Subcutaneous adipose tissue (tissue), 4 donors: ENCODE measurements around the gene FAM221A. TPM values are rescaled to one million over a fixed set of nuclear protein-coding genes. Genes with fewer than 3 reads are reported as not detected.

ENCODE experiments used
- CTCF ChIP-seq: fragments of 450-650 bp; IDR thresholded peaks from one replicate; pipeline ENCODE4 v1.5.1; 2016; ENCODE audit warnings: low read depth, mild to moderate bottlenecking, control low read depth, antibody characterized with exemption, moderate library complexity
- total RNA-seq, 4 donors: library from RNA; depleted of rRNA; stranded (reverse); fragments of >200 nt; gene quantifications; one replicate each; pipeline ENCODE4 v1.1.0, GENCODE V29; 2016

FAM221A gene
- total RNA-seq, 4 donors from 2014 or later: 6.3 to 11.1 (median 9.5) TPM

GRCh38 chr7:23709081-23709750, 29.2 kb downstream of the FAM221A start:
- TF ChIP-seq CTCF: no peak

DNA sequence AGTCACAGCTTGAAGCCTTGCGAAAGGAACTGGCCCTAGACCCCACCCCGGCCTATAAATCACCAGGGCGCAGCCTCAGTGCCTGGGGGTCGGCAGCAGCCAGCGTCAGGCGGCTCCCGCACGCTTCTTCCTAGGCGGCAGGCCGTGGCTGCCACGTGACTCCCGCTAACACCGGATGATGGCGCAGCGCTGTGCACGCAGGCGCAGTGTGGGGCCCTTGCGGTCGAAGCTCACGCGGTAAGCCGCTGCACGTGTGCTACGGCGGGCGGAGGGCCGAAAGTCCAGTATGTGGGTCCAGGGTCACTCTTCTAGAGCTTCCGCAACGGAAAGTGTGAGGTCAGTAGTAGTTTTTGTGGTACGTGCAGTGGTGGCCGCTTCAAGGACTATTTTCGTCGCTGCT, 30.0 kb downstream of the FAM221A start, which contains the start of gene STK31:
TSS of gene STK31 (plus strand) at position 220 of the 400 bp plus-strand sequence. CDS start at position 287, 67 bp downstream.
- no peak for TF ChIP-seq CTCF

- no peak for TF ChIP-seq CTCF
Measured at GRCh38 chr7:23712368-23713284, 32.6 kb downstream of the FAM221A start.

DNA sequence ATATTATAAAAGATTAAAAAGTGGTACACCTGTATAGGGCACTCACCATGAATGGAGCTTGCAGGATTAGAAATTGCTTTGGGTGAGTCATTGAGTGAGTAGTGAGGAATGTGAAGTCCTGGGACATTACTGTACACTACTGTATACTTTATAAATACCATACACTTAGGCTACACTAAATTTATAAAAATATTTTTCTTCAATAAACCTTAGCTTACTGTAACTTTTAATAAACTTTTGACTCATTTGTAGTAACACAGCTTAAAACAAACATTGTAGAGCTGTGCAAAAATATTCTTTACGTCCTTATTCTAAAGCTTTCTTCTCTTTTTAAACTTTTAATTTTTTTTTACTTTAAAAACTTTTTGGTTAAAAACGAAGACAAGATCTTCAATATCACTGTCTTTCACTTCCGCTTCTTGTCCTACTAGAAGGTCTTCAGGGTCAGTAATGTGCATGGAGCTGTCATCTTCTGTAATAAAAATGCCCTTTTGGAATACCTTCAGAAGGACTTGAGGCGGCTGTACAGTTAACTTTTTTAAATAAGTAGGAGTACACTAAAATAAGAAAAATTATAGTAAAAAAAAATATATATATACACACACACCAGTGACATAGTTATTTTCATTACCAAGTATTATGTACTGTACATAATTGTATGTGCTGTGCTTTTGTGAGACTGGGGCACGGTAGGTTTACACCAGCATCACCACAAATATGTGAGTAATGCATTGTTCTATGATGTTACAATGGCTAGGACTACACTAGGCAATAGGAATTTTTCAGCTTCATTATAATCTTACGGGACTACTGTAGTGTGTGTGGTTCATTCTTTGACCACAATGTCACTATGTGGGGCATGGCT, 33.5 kb downstream of the FAM221A start:
- no peak for TF ChIP-seq CTCF

DNA sequence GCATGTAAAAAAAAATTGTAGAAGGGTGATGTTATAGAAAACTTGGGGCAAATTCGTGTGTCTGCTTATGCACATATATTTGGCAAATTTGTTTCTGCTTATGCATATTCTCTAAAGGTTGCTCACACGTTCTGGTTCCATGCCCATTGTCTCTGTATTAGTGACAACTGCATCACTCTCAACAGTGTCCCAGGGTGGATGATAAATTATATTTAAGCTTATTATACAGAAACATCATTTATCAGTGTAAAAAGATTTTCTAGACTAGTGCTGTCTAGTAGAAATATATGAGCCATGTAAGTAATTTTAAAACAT, 34.1 kb downstream of the FAM221A start:
- no peak for TF ChIP-seq CTCF

DNA sequence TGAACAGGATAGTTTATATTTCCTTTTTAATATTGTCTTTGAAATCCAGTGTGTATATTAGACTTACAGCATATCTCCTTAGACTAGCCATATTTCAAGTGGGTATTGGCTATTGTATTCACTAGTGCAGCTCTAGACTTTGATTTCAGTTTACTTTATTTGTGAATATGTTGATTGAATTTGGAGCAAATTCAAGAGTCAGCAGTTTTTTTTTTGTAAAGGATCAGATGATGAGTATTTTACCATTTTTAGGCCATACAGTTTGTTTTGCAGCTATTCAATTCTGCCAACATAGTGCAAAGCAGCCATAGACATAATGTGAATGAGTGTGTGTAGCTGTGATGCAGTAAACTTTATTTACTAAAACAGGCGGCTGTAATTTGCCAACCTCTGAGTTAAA, 34.6 kb downstream of the FAM221A start:
- TF ChIP-seq CTCF: no peak
